SK-N-SH (cell line): Measurements from ENCODE around the gene HDHD5.

Experiments
- CHD2 ChIP-seq: fragments of 150-350 bp; IDR thresholded peaks from 2 replicates; pipeline ENCODE4 v1.6.1; 2018; ENCODE audit warnings: low read length; ENCODE audit not compliant: partially characterized antibody
- FOSL2 ChIP-seq: IDR thresholded peaks from 2 replicates; pipeline ENCODE4 v1.4.0; 2012; ENCODE audit warnings: low read depth, mild to moderate bottlenecking, moderate library complexity, borderline replicate concordance
- FOXM1 ChIP-seq: IDR thresholded peaks from 2 replicates; pipeline ENCODE4 v1.4.0; 2012; ENCODE audit warnings: low read depth, mild to moderate bottlenecking
- JUND ChIP-seq: IDR thresholded peaks from 2 replicates; pipeline ENCODE4 v1.4.0; 2012
- SMC3 ChIP-seq: IDR thresholded peaks from 2 replicates; pipeline ENCODE4 v1.6.1; 2012; ENCODE audit warnings: low read depth, low read length, improper control_type of control experiment
- TAF1 ChIP-seq: IDR thresholded peaks from 2 replicates; pipeline ENCODE4 v1.6.1; 2012; ENCODE audit warnings: low read depth, mild to moderate bottlenecking, low read length, moderate library complexity, borderline replicate concordance
- TEAD4 ChIP-seq: IDR thresholded peaks from 2 replicates; pipeline ENCODE4 v1.4.0; 2012; ENCODE audit warnings: mild to moderate bottlenecking, borderline replicate concordance; ENCODE audit not compliant: insufficient read depth
- USF2 ChIP-seq: fragments of 150-350 bp; IDR thresholded peaks from 2 replicates; pipeline ENCODE4 v1.6.1; 2017; ENCODE audit warnings: antibody characterized with exemption, low read length, low read depth, borderline replicate concordance
- TF ChIP-seq, protein P1 (sequence below): fragments of 200-600 bp; sonication (generic); IDR thresholded peaks from 2 replicates; pipeline ENCODE4 v1.6.1; 2017; ENCODE audit warnings: antibody characterized with exemption, mild to moderate bottlenecking, moderate library complexity

GRCh38 chr22:17098379-17098819 is 60.7 kb downstream of the HDHD5 start:
- TF ChIP-seq, protein P1, sequence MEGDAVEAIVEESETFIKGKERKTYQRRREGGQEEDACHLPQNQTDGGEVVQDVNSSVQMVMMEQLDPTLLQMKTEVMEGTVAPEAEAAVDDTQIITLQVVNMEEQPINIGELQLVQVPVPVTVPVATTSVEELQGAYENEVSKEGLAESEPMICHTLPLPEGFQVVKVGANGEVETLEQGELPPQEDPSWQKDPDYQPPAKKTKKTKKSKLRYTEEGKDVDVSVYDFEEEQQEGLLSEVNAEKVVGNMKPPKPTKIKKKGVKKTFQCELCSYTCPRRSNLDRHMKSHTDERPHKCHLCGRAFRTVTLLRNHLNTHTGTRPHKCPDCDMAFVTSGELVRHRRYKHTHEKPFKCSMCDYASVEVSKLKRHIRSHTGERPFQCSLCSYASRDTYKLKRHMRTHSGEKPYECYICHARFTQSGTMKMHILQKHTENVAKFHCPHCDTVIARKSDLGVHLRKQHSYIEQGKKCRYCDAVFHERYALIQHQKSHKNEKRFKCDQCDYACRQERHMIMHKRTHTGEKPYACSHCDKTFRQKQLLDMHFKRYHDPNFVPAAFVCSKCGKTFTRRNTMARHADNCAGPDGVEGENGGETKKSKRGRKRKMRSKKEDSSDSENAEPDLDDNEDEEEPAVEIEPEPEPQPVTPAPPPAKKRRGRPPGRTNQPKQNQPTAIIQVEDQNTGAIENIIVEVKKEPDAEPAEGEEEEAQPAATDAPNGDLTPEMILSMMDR, result no peak
- no peak for TF ChIP-seq CHD2
- TF ChIP-seq JUND, result no peak
- TF ChIP-seq FOSL2, result no peak
- TF ChIP-seq USF2, result no peak
- no peak for TF ChIP-seq TEAD4
- TF ChIP-seq TAF1, result no peak
- no peak for TF ChIP-seq SMC3
- no peak for TF ChIP-seq FOXM1
